ENCODE measurements around the gene VSTM2B.

DNA sequence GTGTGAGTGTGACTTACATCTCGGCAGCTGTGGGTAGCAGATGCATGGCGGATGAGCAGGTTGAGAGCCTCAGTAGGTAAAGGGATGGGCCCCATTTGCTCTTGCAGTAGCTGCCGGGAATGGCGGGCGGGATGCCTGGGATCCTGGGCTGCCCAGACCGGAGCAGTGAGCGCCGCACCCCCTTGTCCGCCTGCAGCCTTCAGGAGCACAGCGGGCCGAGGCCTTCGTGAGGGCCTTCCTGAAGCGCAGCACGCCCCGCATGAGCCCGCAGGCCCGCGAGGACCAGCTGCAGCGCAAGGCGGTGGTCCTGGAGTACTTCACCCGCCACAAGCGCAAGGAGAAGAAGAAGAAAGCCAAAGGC is 84.4 kb downstream of the VSTM2B start:
- TF ChIP-seq, protein P1, sequence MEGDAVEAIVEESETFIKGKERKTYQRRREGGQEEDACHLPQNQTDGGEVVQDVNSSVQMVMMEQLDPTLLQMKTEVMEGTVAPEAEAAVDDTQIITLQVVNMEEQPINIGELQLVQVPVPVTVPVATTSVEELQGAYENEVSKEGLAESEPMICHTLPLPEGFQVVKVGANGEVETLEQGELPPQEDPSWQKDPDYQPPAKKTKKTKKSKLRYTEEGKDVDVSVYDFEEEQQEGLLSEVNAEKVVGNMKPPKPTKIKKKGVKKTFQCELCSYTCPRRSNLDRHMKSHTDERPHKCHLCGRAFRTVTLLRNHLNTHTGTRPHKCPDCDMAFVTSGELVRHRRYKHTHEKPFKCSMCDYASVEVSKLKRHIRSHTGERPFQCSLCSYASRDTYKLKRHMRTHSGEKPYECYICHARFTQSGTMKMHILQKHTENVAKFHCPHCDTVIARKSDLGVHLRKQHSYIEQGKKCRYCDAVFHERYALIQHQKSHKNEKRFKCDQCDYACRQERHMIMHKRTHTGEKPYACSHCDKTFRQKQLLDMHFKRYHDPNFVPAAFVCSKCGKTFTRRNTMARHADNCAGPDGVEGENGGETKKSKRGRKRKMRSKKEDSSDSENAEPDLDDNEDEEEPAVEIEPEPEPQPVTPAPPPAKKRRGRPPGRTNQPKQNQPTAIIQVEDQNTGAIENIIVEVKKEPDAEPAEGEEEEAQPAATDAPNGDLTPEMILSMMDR (conservative IDR thresholded peaks at IDR 0.05 in 1 of 2, IDR thresholded peaks at IDR 0.05 in 1 of 2; ENCODE audit: extremely low read depth in 1 of 2, insufficient read depth in 1 of 2, low read depth in 1 of 2, low read length in 2 of 2) = no peak
- no peak for TF ChIP-seq EZH2 (IDR thresholded peaks at IDR 0.05; ENCODE audit: borderline replicate concordance, low read length)
